ENCODE measurements around the gene CCNC.

DNA sequence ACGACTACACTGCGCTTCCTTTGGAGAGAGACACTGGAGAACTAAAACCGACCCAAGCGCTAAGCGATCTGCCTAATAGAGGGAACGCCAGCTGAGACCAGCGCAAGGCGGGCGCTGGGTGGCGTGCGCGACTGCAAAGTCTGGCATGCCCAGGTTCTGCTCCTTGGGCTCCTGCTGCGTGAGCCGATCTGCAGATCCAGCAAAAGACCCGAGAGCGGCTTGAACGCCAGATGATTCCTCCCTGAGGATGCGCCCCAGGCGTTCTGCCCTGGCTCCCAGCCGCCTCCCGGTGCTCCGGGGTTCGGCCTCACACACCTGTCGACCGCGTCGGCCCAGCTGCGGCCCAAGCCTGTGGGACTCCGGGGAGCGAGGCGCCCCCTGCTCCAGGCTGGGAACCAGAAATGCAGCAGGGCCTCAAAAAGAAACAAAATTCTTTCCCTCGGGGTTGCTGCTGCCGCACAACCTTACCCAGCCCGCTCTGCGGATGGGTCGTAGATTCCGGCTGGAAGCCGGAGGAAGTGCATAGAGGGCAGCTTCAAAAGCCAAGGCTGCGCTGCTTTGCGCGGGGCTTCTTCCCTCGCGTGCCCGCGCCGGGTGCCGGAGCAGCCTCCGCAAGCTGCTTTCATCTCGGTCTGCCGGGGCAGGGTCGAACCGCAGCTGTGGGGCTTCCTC, 20.3 kb upstream of the CCNC start:
- no peak for TF ChIP-seq CTCF (conservative IDR thresholded peaks at IDR 0.05; ENCODE audit: low read length)
- TF ChIP-seq EZH2phosphoT487 (IDR thresholded peaks at IDR 0.05; ENCODE audit: borderline replicate concordance): no peak

All from Loucy (cell line).